Activated naive CD4-positive, alpha-beta T cell treated with anti-CD3 and anti-CD28 coated beads, Interleukin-2, amount 50 U/mL, for 72 hours (primary cell): ENCODE data around the gene DUSP7. TPM values are rescaled to one million over a fixed set of nuclear protein-coding genes. Genes with fewer than 3 reads are reported as not detected.
A peak's percentile ranks its signal among the peaks of the same experiment; 100 is the strongest.
"Not testable (repeated sequence)": the region's sequence is repeated elsewhere in the genome, so short reads cannot be mapped to it uniquely, and the experiment has no call there.

Source experiments
- ATAC-seq, 2 donors: fragments of 150-1000 bp; cut with Tn5 transposase; 2 replicates each; pipeline ENCODE4 v1.10.0; 2021; ENCODE audit warnings: mild to moderate bottlenecking in 2 of 2, moderate library complexity in 2 of 2
- DNase-seq, 2 donors: peaks; one replicate each; pipeline ENCODE4 v3.0.0; 2021 to 2022; ENCODE audit warnings: low spot score in 2 of 2
- H3K27ac Mint-ChIP-seq, 2 donors: one replicate each; pipeline ENCODE4 v1.8.0; 2022; ENCODE audit warnings: mild to moderate bottlenecking in 2 of 2, mixed read lengths in 2 of 2
- H3K36me3 Mint-ChIP-seq, 2 donors: one replicate each; pipeline ENCODE4 v1.8.0; 2022; ENCODE audit warnings: mixed read lengths in 2 of 2
- H3K9me3 Mint-ChIP-seq, 2 donors: one replicate each; pipeline ENCODE4 v1.8.0; 2022; ENCODE audit warnings: mixed read lengths in 2 of 2
- total RNA-seq, 2 donors: library from RNA; stranded (reverse); gene quantifications; one replicate each; pipeline ENCODE4 v1.2.3, GENCODE V29; 2022

The DUSP7 gene
- total RNA-seq, 2 donors from 2014 or later: 10.8 to 17.5 TPM

DNA sequence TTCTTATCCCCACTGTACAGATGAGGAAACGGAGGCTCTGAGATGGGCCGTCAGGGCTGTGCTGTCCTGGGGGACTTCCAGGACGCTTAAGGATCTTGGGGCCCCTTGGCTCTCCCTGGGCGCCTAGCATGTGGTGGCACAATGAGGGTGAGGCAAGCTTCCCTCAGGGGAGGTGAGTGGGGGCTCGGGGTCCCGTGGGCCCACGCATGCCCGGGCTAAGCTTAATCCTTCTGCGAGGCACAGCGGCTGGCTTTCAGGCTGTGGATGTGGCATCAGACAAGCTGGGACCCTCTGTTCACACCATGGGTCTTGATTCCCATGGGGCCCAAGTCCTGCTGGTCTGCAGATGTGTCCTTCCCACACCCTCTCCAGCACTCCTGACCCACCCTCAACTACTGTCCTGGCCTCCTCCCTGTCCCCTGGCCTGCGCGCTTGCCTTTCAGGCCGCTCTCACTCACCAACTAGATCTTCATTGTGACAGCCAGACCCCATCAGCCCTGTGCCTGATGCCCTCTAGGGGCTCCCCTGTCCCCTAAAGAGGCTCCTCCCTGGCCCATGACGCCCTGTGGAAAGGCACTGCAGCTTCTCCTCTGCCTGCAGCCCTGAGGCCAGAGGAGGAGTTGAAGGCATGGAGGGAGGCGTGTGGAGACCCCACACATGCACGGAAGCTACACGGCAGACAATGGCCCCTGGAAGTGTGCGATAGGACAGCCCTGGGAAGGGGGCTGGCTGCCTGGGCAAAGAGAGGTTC is 11.3 kb downstream of the DUSP7 start:
- Mint-ChIP-seq H3K9me3 (no peaks in the 10 kb centered on the region), H3K36me3 (no peaks in the 10 kb centered on the region), H3K27ac (peak overlapping the region; percentile 53 to 60)
- DNase-seq (no peak), ATAC-seq (peak in 1 of 2 donors; percentile 12)

DNA sequence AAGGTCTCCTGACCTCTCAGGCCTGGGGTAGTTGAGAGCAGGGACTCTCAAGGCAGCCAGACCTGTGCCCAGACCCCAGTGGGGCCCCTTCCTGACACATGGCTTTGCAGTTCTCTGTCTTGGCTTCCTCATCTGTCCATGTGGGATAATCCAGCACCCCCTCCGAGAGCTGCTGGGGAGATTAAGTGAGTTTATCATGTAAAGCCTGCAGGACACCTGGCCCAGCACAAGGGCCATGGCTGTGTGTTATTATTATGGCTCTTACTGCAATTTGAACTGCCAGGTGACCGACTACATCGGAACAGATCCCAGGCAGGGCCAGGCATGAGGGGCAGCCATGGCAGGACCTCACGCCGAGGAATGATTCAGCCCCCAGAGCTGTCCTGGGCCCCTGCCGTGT is 12.6 kb downstream of the DUSP7 start:
- no peak for DNase-seq
- ATAC-seq: no peak
- H3K36me3 Mint-ChIP-seq: no peaks in the 10 kb centered on the region
- peak overlapping the region in 1 of 2 donors; percentile 75 for H3K27ac Mint-ChIP-seq
- no peaks in the 10 kb centered on the region for H3K9me3 Mint-ChIP-seq

DNA sequence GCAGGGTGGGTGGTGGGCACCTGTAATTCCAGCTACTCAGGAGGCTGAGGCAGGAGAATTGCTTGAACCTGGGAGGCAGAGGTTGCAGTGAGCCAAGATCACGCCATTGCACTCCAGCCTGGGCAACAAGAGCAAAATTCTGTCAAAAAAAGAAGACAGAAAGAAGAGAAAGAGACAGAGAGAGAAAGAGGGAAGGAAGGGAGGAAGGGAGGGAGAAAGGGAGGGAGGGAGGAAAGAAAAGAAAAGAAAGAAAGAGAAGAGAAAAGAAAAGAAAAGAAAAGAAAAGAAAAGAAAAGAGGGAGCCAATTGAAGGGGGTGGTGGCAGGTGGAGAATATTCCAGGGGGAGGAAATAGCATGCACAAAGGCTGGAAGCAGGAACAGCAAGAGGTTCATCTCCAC is 13.3 kb downstream of the DUSP7 start:
- H3K36me3 Mint-ChIP-seq, DNase-seq, H3K9me3 Mint-ChIP-seq, ATAC-seq: not testable (repeated sequence)
- peak overlapping the region in 1 of 2 donors; percentile 37 for H3K27ac Mint-ChIP-seq

DNA sequence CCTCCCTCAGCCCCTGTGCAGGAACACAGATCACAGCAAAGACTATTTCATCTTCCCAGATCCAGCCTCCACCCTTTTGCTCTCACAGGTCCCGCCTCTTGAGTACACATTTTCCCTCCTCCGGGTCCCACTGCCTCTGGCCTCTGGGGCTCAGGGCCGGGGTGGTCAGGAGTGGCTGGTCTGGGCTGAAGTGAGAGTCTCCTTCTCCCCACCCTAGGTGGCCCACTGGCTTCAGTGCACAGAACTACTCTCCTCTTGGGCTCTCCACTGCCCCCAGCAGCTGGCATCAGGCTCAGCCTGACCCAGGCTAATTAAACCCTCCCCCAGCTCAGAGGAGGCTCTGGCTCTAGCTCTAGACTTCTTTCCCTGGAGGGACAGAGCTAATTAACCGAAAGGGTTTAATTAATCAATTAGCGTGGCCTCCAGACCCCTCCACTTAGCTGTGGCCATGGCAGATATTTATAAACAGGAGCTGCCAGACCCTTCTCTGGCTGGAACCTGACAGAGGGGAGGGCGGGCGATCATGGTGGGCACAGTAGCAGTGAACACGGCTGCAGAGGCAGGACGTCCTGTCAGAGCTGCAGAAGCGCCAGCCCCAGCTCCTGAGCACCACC is 15.1 kb downstream of the DUSP7 start:
- ATAC-seq: no peak
- peak overlapping the region; percentile 44 to 50 for H3K27ac Mint-ChIP-seq
- DNase-seq: no peak
- no peaks in the 10 kb centered on the region for H3K9me3 Mint-ChIP-seq
- no peaks in the 10 kb centered on the region for H3K36me3 Mint-ChIP-seq

DNA sequence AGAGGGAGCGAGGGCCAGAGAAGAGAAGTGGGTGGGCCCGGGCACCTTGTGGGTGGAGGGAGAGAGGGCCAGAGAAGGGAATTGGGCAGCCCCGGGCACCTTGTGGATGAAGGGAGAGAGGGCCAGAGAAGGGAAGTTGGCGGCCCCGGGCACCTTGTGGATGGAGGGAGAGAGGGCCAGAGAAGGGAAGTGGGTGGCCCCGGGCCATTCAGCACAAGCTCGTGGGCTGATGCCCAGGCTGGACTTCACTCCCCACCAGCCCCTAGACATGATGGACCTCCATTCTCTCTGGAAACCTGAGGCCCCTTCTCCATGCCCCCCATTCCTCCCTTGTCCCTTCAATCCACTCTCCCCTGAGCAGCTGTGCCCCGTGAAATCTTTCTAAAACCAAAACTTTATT is 15.8 kb downstream of the DUSP7 start:
- DNase-seq (no peak), ATAC-seq (no peak)
- no peaks in the 10 kb centered on the region for H3K36me3 Mint-ChIP-seq
- H3K9me3 Mint-ChIP-seq: no peaks in the 10 kb centered on the region
- H3K27ac Mint-ChIP-seq: peak overlapping the region in 1 of 2 donors; percentile 50

DNA sequence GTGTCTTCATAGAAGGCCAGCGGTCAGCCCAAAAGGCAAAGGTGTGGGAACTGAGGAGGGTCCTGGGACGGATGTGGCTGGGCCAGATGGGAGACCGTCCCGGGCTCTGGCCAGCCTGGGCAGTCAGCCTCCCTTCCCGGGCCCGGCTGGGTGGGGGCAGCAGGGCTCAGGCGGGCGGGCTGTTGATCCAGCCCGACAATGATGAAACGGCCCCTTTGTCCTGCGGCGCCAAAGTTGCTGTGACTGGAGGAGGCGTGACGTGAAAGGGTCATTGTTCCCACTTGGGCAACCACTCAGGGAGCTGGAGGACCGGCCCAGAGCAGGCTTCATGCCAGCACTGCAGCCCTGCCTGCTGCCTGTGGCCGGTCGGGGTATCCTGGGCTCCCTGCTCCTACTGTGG is 16.5 kb downstream of the DUSP7 start:
- H3K9me3 Mint-ChIP-seq: no peaks in the 10 kb centered on the region
- ATAC-seq (no peak), DNase-seq (no peak)
- H3K36me3 Mint-ChIP-seq: no peaks in the 10 kb centered on the region
- H3K27ac Mint-ChIP-seq: no peak overlapping the region

DNA sequence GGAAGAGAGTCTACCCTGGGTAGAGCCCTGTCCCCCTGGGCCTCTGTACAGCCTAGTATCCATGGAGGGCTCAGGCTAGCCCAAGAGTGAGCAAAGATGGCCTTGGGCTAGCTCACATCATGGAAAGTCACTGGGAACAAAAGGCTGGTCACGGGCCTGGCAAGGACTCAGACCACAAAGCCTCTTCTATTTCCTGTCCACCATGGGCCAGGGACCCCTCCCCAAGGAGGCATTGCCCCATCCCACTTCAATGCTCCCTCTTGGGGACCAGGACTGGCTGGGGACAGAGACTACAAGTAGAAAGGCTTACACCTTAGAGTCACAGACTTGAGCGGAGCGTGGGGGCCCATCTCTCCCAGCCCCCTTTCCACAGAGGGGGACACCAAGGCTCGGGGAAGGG is 16.9 kb downstream of the DUSP7 start:
- H3K9me3 Mint-ChIP-seq: no peaks in the 10 kb centered on the region
- no peaks in the 10 kb centered on the region for H3K36me3 Mint-ChIP-seq
- no peak for DNase-seq
- H3K27ac Mint-ChIP-seq: no peak overlapping the region
- no peak for ATAC-seq

DNA sequence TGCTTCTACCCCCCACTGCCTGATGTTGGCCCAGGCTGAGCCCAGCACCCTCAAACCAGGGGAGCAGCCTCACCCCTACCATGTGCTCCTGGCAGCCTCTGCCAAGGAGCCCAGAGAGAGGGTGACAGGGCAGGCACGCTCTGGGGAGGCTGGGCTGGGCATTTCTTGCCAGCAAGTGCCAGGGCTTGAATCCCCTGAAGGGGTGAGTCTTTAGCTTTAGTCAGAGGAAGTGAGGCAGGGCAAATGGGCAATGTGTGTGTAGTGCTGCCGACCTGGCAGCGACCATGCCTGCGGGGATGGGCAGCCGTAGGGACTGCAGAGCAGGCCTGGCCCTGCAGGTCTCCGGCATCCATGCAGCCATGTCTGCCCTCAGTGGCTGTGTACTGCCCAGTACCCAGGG is 18.1 kb downstream of the DUSP7 start:
- Mint-ChIP-seq H3K9me3 (no peaks in the 10 kb centered on the region), H3K36me3 (no peaks in the 10 kb centered on the region), H3K27ac (no peak overlapping the region)
- ATAC-seq (no peak), DNase-seq (no peak)

DNA sequence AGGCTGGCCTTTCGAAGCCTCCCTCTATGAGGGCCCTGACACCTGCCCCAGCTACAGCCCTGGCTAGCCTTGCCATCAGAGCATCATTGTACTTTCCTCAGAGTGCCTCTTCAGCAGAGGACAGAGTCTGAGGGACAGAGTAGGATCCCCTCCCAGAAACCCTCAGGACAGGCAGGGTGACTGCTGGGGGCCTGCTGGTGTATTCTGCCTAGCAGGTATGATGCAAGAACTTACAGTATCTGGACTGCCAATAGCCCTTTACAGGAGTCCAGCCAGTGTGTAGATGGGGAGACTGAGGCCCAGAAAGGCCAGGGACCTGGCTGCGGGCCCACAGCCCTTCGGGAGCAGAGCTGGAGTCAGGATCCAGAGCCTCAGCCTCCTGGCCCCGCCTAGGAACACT is 19.1 kb downstream of the DUSP7 start:
- no peak overlapping the region for H3K27ac Mint-ChIP-seq

DNA sequence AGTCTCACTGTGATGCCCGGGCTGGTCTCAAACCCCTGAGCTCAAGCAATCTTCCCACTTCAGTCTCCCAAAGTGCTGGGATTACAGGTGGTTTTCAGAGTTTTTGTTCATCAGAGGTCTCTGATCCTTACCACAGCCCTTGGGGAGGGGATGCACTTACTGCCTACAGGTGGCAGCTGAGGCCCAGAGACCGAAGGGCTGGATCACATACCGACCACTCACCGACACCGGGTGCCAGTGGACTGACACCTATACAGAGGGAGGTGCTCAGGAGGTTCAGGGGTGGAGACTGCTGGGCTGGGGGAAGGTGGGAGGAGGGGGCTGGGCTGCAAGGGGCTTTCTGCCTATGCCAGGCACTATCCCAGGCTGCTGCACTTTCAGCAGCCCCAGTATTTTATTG is 19.5 kb downstream of the DUSP7 start:
- ATAC-seq (peak in 1 of 2 donors; percentile 49), DNase-seq (no peak)
- Mint-ChIP-seq H3K9me3 (no peaks in the 10 kb centered on the region), H3K27ac (no peak overlapping the region), H3K36me3 (no peaks in the 10 kb centered on the region)

More for the DNA sequence above, 19.1 kb downstream of the DUSP7 start:
- DNase-seq: no peak
- ATAC-seq: no peak
- Mint-ChIP-seq H3K36me3 (no peaks in the 10 kb centered on the region), H3K9me3 (no peaks in the 10 kb centered on the region)

DNA sequence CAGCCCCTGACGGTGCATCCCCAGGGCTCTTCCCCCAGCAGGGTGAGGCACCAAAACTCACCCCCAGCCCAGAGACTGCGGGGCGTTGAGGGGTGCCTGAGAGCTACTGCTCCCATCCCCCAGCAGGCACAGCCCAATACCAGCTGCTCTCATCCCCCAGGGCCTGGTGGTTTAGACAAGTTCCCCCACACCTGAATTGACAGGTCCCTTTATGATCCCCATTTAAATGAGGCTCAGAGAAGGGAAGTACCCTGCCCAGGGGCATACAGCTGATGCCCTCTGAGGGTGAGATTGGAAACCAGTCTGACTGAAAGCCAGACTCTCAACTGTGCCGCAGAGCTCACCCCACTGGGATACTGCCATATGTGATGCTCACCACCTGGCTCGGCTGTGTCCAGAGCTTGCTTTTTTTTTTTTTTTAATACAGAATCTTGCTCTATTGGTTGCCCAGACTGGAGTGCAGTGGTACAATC is 20.1 kb downstream of the DUSP7 start:
- ATAC-seq (peak in 1 of 2 donors; percentile 28), DNase-seq (no peak)
- Mint-ChIP-seq H3K9me3 (no peaks in the 10 kb centered on the region), H3K27ac (no peak overlapping the region), H3K36me3 (no peaks in the 10 kb centered on the region)

DNA sequence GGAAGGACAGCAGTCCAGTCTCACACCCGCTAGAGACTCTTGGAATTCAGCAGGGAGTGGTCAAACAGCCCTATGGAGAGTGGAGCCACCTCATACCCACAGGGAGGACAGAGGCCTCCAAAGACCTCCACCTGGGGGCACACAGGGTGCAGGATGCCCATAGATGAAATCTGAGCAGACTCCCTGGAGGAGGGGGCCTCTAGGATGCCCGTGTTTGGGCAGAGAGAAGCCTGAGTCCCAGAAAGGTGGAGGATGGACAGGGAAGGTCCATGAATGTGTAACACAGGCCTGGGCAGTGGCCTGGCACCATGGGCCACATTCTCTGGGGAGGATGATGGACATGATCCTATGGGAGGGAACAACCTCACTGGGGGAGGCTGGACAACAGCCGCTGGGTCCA is 21.7 kb downstream of the DUSP7 start:
- H3K9me3 Mint-ChIP-seq: no peaks in the 10 kb centered on the region
- H3K27ac Mint-ChIP-seq: peak overlapping the region in 1 of 2 donors; percentile 23
- ATAC-seq (no peak), DNase-seq (no peak)
- H3K36me3 Mint-ChIP-seq: no peaks in the 10 kb centered on the region

DNA sequence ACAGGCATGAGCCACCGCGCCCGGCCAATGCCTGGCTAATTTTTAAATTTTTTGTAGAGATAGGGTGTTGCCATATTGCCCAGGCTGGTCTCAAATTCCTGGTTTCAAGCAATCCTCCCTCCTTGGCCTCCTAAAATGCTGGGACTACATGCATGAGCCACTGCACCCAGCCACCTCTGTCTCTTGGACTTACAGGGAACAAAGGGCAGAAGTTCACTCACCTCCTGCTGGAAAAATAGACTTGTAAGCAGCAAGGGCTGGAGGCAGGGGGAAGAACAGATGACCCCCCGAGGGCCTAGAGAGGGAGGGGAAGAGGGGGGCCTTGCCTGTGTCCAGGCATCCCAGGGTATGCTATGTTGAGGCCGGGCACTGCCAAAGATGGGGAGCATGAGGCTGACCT is 22.2 kb downstream of the DUSP7 start:
- Mint-ChIP-seq H3K36me3 (no peaks in the 10 kb centered on the region), H3K9me3 (no peaks in the 10 kb centered on the region), H3K27ac (peak overlapping the region in 1 of 2 donors; percentile 23)
- DNase-seq (no peak), ATAC-seq (no peak)

DNA sequence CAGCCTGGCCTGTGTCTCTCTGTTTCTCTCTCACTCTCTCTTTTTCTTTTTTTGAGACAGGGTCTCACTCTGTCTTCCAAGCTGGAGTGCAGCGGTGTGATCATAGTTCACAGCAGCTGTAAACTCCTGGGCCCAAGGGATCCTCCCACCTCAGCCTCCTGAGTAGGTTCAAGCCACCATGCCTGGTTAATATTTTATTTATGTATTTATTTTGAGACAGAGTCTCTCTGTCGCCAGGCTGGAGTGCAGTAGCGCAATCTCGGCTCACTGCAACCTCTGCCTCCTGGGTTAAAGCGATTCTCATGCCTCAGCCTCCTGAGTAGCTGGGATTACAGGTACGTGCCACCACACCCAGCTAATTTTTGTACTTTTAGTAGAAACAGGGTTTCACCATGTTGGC is 22.6 kb downstream of the DUSP7 start:
- DNase-seq, H3K9me3 Mint-ChIP-seq, ATAC-seq, H3K36me3 Mint-ChIP-seq: not testable (repeated sequence)
- H3K27ac Mint-ChIP-seq: peak overlapping the region in 1 of 2 donors; percentile 23

DNA sequence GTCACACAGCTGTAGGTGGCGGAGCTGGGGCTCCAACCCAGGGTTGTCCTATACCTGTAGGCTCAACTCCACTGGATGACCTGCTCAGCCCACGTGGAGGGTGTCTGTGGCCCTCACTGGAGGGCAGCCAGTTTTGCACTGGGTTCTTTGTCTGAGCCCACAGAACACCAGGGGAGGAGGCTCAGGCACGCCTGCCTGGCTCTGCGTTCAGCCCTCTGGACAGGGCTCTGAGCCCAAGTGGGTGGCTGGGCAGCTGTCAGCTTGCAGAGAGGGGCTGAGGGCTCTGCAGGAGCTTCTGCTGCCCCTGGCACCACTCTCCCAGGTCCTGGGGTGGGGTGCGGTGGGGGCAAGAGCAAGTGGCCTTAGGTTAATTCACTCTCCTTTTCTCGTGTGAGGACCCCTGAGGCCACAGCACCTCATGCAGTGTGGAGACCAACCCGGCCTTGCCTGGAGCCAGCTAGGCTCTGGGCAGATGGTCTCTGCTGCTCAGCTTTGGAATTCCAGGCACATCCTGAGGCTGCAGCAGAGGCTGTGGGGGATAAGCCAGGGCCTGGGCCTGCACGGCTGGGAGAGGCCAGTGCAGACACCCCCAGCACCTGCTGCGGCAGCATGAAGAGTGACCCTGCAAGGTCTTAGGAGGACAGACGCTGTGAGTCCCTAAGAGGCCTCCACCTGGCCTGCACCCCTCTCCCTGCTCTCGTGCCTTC is 23.5 kb downstream of the DUSP7 start:
- Mint-ChIP-seq H3K36me3 (no peaks in the 10 kb centered on the region), H3K9me3 (no peaks in the 10 kb centered on the region), H3K27ac (no peak overlapping the region)
- ATAC-seq: no peak
- DNase-seq: no peak

DNA sequence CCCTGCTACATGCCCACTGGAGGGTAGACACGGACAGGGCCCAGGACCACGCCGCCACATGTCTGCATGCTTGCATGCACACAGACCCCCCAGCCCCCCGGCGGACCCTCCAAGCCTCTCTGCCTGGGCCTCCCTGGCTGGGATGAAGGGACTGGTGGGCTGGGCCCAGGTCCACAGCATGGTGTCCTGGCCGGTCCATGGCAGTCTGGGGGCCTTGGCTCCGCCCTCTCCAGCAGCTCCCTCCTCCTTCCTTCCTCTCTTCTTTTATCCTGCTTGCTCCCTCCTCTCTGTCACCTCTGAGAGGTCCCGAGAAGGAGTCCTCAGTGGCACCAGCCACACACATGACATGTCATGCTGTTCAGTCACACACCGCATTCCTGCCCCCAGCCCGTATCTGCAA is 24.5 kb downstream of the DUSP7 start:
- H3K27ac Mint-ChIP-seq: no peak overlapping the region
- no peak for DNase-seq
- H3K9me3 Mint-ChIP-seq: no peaks in the 10 kb centered on the region
- H3K36me3 Mint-ChIP-seq: no peaks in the 10 kb centered on the region
- no peak for ATAC-seq

DNA sequence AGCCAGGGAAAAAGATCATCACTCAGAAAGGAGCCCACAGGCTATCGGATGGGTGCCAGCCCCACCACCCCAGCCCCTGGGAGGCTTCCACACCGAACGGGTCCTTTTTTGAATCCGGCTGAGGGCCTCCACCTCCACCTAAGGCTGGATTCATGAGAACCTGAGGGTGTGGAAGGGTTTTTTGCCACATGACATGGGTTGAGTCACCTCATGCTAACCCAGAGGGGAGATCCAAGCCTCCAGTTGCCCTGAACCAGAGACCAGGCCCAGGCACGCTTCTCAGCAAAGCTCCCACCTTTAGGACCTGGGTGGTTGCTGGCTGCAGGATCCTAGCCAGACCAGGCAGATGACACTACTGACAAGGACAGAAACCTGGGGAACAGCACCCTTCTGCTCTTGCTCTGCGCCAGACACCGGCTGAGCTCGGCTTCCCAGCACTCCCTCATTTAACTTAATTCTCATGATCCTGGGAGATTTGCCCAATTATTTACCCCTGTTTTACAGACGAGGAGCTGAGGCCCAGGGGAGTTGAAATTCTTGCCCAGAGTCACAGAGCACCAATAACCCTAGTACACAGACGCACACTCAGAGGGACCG is 25.6 kb downstream of the DUSP7 start:
- no peak for ATAC-seq
- Mint-ChIP-seq H3K27ac (no peak overlapping the region), H3K36me3 (no peaks in the 10 kb centered on the region), H3K9me3 (no peaks in the 10 kb centered on the region)
- DNase-seq: no peak
